Limb (tissue), 2 donors: ENCODE results near the gene ASTN2.

ENCODE experiments used
- DNase-seq, 2 donors: peaks; one replicate each; pipeline ENCODE4 v3.0.0-alpha.2; 2016; ENCODE audit errors: extremely low spot score in 2 of 2

The ASTN2 gene

DNA sequence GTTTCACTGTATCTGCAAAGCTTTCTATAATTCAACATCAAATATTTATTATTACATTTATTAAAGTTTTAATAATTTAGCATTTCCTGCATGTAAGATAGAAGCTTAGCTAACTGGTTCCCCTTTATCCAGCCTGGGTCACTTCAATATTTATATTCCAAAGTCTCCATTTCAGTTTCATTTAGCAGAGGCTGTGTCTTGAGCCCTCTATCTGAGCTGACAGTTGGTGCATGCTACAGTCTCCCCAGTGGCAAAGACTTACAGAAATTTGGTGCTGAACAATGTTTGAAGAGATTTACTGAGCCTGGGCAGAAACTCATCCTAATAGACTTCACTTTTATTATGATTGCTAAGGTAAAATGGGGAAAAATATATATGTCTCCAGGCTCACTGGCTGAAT, 448.7 kb downstream of the ASTN2 start:
- DNase-seq: no peak

DNA sequence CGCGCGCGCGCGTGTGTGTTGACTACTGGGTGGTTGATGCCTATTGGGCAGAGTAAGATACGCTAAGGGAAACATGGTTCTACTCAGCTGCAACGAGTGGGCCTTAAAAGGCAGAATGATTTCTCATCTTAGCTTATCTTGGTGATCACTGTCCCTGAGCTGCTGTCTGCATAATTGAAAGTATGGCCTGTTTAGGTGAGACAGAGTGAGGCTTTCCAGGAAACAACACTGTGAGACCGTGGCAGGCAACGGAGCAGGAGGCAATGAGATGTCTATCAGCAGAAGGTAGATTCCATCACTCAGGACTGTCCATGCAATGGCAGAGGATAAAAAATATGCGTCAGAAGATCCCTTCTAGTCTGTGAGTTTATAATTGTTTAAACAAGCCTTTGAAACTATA, 450.6 kb downstream of the ASTN2 start:
- no peak for DNase-seq

DNA sequence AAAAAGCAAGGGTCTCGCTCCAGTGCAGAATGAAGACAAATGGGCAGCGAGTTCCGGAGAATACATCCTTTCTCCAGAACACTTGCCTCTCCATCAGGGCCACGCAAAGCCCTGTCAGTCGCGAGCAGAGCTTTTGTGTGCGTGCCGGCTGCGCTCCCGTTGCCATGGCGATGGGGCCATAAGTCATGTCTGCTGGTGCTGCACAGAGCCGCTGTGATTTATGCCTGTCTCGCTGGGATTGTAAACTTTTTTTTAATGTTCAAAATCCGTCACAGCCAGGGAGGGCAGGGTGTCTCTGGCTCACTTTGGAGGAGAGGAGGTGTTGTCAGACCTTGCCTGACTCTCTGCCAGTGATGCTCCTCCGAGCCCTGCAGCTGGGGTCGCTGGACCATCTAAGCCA, 455.0 kb downstream of the ASTN2 start:
- peak; percentile 19 to 78 for DNase-seq

DNA sequence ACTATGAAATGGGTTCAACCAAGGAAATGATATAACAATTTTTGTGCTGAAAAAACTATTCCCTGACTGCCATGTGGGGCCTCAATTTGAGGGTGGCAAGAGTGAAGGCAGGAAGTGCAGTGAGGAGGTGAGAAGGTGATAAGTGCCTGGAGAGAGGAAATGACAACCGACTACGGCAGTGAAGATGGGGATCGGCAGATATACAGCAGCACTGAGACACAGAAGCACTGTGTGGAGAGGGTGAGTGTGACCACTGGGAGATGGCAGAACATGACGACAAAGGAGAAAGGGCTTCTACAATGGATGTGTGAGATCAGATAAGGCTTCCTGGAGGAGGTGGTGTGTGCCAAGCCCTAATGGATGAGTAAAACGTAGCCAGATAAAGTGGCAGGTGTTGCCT, 456.0 kb downstream of the ASTN2 start:
- no peak for DNase-seq

DNA sequence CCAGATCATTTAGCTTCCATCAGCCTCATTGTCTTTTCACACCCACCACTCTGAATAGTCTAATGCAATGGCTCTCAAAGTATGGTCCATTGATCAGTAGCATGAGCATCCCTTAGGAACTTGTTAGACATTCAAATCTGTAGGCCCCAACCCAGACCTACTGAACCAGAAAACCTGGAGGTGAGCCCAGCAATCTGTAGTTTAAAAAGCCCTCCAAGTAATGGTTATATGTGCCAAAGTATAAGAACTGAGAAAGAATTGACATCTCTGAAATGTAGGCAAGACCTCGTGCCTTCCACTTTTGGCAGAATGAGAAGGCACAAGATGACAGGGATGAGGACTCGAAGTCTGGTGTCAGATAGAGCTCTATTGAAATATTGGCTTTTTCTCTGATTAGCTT, 460.1 kb downstream of the ASTN2 start:
- no peak for DNase-seq

DNA sequence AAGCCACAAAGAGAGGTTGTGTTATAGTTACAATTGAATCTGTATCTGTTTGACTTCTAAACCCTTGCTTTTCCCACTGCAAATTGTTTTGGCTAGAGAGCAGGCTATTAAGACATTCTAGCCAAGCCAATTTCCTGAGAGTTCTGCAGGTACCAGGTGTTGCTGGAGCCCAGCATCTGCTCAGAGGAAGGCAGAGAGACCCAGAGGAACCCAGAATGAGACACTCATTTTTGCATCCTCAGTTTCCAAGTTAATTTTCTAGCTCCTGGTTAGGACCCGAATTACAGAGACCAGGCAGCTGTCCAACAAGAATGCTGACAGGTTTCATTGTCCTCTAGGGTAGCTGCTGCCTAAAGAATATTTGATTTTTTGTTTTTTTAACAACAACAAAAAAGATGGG, 461.6 kb downstream of the ASTN2 start:
- no peak for DNase-seq

DNA sequence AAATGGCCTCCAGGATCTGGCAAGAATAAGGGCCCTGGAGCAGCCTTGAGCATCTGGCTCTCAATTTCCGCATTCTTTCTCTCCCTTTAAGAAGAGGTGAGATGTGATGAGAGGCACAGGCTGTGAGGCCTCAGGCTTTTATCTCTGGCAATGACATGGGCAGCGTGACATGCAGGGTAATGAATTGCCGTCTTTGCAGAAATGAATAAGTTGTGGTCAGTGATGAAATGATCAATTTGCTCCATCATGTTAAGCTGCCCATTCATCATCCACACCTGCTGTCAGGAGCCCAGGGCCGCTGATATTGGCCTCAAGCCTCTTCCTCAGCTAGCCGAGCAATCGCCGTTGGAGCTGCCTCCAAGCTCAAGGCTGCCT, 462.4 kb downstream of the ASTN2 start:
- no peak for DNase-seq

DNA sequence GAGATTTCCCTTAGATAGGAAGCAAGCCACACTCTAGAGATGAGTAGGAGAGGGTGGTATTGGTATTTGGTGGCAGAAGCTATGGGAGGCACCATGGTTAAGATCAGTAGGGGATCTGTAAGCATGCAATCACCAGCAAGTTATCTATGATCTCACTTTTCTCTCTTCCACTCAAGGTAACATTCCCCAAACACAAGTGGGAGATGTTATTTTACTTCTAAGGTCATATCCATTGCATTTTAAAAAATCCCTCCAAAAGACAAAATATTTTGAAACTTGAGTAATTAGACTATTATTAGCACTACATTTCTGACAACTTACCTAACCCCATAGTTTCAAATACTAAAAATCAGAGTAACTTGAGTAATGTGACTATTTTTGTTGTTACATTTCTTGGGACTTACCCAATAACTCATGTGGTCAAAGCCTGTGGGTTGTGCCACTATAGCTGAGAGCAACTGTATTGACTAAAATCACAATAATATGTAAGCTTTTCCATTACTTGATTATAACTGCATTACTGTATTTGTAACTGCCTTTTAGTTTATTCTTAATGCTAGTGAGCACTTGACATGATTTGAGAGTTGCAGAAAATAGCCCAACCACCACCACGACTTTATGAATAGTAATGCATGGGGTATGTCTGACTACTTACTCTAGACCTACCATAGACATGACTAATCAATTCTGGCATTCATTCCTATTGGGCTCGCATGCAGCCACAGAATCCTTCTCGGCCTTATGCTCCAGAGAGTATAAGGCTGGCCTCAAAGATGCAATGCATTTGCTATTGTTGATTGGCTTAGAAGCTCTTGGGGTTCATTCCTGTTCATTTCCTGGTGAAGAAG, 463.0 kb downstream of the ASTN2 start:
- DNase-seq: no peak

DNA sequence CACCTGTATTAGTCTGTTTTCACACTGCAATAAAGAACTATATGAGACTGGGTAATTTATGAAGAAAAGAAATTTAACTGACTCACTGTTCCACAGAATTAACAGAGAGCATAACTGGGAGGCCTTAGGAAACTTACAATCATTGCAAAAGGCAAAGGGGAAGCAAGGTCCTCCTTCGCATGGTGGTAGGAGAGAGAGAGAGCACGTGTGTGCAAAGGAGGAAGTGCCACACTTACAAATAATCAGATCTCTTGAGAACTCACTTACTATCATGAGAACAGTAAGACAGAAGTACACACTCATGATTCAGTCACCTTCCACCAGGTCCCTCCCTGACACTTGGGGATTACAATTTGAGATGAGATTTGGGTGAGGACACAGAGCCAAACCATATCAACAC, 469.0 kb downstream of the ASTN2 start:
- DNase-seq: no peak

DNA sequence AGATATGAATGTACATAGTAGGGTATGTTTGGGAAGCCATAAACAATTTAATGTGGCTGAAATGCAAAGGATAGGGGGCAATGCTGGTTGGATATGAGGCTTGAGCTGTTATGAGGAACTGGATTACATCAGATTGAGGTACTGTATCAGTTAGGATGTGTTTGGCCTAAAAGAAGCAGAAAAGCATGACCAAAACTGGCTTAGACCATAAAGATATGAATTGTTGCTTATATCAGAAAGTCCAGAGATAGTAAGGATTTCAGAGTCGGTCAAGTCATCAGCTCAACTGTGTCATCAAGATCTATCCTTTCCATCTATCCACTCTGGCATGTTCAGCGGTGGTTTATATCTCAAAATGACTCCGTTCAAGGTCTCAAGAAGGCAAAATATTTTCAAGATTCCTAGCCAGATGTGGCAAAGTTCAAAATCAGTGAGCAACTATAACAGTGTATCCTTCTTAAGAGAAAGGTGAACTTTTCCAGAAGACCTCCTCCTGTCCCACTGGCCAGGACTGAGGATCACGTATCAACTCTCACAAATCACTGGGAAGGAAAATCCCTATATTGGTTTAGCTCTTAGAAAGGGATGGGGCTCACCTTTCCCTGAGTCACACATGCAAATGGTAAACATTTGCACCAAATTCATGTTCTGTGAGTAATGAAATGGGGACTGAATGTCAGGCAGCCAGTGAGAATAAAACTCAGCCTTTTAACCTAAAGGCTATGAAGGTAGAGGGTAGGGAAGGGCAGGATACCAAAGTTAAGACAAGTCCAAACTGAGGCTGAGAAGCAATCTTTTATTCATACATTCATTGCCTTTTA, 469.9 kb downstream of the ASTN2 start:
- no peak for DNase-seq

DNA sequence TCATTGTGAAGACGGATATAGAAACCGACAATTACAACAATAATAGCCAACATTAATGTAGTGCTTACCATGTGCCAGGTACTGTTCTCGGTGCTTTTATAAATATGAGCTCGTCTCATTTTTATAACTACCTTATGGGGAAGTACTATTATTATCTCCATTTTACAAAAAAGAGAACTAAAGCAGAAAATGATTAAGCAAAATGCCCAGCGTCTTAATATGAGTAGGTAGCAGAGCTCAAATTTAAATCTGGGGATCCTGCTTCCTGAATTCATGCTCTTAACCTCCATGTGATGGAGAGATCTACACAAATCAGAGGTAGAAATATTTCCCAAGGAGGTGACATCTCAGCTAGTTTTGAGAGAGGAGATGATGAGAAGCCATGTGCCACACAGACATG, 470.9 kb downstream of the ASTN2 start:
- DNase-seq: no peak

DNA sequence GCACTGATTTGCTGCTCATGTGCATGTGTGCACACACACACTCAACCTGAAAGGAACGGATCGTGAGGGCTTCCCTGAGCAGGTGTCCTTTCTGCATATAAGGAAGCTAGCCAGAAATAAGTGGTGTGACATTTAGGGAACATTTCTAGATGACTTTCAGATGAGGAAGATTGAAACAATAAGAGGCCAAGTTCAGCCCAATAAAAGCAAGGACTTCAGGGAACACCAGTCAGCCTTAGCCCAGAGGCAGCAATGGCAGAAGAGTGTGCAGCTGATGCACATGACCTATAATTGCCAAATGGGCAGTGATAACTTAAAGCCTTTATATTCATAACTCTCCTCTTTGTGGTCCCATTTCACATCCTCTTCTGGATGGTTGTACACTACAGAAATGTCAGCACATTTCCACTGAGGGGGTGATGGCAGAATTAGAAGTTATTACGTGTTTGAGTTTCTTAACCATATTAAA, 472.2 kb downstream of the ASTN2 start:
- DNase-seq: no peak

DNA sequence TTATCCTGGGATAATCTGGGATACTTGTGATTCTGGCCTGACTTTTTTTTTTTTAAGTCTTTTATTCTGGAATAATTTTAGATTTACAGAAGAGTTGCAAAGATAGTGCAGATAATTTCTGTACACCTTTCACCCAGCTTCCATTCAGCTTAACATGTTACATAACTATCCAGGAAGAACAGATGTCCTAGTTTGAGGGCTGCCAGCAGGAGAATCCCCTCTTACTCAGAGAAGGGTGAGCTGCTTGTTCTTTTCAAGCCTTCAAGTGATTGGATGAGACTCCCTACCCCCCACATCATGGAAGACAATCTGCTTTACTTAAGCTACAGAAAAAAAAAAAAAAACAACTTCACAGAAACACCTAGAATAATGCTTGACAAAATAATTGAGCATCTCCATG, 473.6 kb downstream of the ASTN2 start:
- no peak for DNase-seq

DNA sequence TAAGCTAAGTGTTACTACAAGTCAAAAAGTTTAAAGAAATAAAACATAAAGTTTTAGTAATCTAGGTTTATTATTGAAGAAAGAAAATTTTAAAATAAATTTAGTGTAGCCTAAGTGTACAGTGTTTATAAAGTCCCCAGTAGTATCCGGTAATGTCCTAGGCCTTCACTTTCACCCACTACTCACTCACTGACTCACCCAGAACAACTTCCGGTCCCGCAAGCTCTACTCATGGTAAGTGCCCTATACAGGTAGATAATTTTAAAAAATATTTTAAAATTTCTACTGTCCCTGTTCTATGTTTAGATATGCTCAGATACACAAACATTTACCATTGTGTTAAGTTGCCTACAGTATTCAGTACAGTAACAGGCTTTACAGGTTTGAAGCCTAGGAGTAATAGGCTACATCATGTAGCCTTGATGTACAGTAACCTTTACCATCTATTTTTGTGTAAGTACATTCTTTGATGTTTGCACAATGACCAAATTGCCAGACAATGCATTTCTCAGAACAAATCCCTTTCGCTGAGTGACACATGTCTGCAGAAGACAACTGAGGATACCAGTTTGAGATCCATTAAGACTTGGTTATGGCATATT, 474.1 kb downstream of the ASTN2 start:
- DNase-seq: no peak

DNA sequence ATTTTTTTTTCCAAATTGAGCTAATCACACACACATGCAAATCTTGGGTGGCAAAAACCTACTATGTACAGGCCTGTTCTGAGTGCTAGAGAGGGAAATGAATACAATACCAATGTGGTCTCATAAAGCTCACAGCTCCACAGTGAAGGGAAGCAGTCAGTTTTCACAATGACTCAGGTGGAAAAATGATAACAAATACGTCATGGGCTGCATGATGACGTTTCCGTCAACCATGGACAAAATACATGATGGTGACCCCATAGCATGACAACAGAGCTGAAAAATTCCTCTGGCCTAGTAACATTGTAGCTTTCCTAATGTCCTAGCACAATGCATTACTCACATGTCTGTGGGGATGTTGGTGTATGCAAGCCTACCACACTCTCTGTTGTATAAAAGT, 475.2 kb downstream of the ASTN2 start:
- DNase-seq: no peak

DNA sequence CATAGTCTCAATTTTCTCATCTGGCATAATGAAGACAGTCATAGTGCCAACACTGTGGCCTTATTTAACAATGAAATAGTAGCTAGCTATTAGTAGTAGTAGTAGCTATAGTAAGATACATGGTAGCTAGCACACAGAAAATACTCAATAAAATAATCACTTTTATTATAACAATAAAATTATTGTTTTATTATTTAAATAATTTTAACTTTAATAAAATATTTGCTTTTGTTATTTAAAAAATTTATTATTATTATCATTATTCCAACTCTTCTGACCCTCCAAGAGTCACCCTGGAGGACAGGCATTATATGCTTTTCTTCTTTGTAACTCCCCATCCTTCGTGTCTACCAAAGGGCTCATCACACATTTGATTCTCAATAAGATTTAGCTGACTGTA, 475.7 kb downstream of the ASTN2 start:
- no peak for DNase-seq

DNA sequence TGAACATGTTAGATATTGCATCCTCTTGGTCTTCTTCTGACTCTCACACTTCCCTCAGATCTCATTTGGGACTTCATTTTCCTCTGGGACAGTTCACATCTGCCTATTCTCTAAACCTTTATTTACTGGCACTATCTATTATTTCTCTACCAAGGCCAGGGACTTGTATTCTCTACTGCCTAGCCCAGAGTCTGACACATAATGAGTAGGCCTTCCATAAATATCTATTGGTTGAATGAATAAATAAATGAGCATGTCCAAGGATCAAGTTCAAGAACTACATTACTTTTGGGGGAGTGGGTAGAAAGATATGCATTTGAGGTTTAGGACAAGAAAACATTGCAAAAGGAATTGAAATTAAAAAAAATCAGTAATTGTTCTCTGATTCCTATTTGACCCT, 477.5 kb downstream of the ASTN2 start:
- DNase-seq: no peak

DNA sequence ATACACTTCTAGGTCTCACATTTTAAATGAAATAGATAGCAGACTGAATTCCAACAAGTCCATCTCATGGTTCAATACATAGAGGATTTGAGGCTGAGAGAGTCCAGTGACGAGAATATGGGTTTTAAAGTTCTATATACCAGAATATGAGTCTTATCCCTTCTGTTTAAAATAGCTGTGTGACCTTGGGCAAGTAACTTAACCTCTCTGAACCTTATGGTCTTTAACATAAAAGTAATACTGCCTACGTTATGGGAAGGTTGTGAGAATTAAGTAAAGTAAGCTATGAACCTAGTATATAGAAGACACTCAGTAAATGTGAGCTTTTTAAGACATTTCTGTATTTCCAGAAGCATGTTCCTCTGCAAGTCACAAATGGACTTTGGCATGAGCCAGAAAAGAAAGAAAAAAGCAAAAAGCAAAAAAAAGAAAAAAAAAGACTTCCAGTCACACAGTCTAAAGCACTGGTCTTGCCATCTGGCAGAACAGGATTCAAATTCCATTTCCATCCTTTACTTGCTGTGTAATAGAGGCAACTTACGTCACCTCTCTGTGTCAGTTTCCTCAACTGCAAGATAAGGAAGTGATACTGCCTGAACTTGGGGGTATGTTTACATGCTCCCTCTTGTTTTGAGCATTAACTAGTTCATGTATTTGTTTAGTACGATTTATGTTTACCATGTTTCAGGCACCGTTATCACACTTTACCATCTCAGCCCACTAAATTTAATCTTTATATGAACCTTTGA, 479.5 kb downstream of the ASTN2 start:
- no peak for DNase-seq

DNA sequence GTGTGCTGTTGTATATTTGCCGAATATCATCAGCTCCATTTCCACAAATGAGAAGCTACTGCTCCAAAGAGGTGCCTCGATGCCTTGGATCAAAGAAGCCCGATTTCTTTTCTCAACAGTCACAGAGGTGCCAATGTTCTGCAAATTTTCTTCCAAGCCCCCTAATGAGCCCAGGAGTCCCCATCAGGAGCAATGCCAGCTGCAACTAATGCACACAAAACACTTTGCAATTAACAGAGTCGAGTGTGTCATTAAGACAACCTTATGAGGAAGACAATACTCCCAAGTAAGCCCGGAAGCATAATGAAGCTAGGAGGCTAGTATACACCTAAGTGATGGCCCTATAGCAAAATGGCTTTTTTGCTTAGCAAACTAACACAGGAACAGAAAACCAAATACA, 480.7 kb downstream of the ASTN2 start:
- no peak for DNase-seq

DNA sequence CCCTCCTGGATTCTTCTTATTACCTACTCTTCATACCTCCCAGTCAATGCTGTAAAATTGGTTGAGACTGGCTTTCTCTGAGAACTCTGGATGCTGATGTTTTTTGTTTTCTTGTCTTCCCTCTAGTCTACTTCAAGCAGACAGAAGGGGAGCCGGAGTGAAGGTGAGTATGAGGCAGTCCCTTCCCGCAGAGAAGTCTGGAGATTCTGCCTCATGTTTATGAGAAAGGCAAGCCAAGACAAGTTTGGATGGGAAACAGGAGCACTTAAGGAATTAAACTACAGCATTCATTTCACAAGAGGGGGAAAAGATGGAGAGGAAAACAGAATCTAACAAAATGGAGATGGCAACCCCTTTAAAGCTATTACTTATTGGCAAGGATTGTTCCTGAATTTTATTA, 481.6 kb downstream of the ASTN2 start:
- DNase-seq: no peak

DNA sequence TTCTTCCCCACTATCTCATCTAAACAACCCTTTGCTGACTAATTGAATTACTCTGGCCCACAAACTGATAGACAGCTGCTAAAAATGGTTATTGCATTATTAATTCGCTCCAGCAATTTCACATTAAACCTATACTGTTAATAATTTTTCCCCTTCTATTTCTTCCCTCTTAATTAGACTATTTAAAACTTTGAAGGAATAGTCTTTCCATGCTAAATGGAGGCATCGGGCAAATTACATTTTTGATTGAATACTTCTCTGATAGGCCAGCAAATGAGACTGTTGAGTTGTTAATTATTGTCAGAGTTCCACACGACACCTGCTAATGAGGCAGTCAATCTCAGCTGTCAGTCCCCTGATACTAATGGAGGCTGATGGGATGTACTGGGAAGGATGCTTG, 485.2 kb downstream of the ASTN2 start:
- DNase-seq: no peak

DNA sequence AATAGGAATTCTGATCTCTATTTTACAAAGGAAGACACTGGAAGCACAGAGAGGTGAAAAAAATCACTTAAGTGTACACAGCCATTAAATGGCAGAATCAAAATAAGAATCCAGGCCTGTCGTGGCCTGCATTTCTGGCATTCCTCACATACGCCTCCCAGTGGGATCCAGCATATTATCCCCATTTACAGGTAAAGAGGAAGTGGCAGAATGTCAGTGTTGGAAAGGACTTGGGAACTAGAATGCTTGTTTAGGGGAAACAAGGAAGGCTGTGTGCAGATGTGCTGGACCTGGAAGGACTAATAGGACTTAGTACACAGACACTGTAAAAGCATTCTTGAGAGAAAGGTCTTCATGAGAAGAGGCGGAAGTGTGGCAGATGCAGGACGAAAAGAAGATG, 486.0 kb downstream of the ASTN2 start:
- no peak for DNase-seq
